ENCODE measurements around the gene GRIP2.

GRIP2 gene

GRCh38 chr3:14450506-14450905 is 89.6 kb downstream of the GRIP2 start:
- no peak for DNase-seq

- DNase-seq = no peak
Measured at GRCh38 chr3:14448756-14449727, 91.1 kb downstream of the GRIP2 start.

- no peak for DNase-seq
Measured at GRCh38 chr3:14448063-14448462, 92.1 kb downstream of the GRIP2 start.

GRCh38 chr3:14446988-14447570 is 93.1 kb downstream of the GRIP2 start:
- DNase-seq = no peak

GRCh38 chr3:14445773-14446172 is 94.4 kb downstream of the GRIP2 start:
- DNase-seq = no peak

GRCh38 chr3:14444380-14444779 is 95.8 kb downstream of the GRIP2 start:
- DNase-seq = no peak

- no peak for DNase-seq
Measured at GRCh38 chr3:14441920-14442300, 98.2 kb downstream of the GRIP2 start.

- no peak for DNase-seq
Measured at GRCh38 chr3:14441240-14441919, 98.8 kb downstream of the GRIP2 start.

- no peak for DNase-seq
Measured at GRCh38 chr3:14440531-14441239, 99.5 kb downstream of the GRIP2 start.

- DNase-seq = no peak
Measured at GRCh38 chr3:14440168-14440518, 100.0 kb downstream of the GRIP2 start.

- DNase-seq = peak; percentile 74
Measured at GRCh38 chr3:14439501-14440167, 100.5 kb downstream of the GRIP2 start.

All from NCI-H510A (cell line).